ENCODE measurements around the gene CFAP54. TPM values are rescaled to one million over a fixed set of nuclear protein-coding genes. Genes with fewer than 3 reads are reported as not detected.

Gene CFAP54
- polyA plus RNA-seq, 1 of the 3 experiments (the other 2 are of a cell fraction), result 0.87 TPM

GRCh38 chr12:96445691-96446583 lies 43.4 kb upstream of the CFAP54 start (continued):
- TF ChIP-seq USF2 (IDR thresholded peaks at IDR 0.05; ENCODE audit: borderline replicate concordance, low read depth, low read length) (no peak), ELF1 (IDR thresholded peaks at IDR 0.05) (no peak), EP300 (IDR thresholded peaks at IDR 0.05; ENCODE audit: borderline replicate concordance in 1 of 2, low read depth in 1 of 2, low read length in 1 of 2) (peak in 1 of 2 experiments; percentile 83; a peak in 2 of 4 replicates), SIN3A (IDR thresholded peaks at IDR 0.05; ENCODE audit: borderline replicate concordance, low read depth, low read length) (no peak), TEAD4 (IDR thresholded peaks at IDR 0.05; ENCODE audit: borderline replicate concordance, insufficient read depth) (peak; percentile 56; the same call in 1 of the 2 replicates), TCF12 (IDR thresholded peaks at IDR 0.05) (peak; percentile 87), CHD2 (IDR thresholded peaks at IDR 0.05; ENCODE audit: low read length, partially characterized antibody) (no peak), FOXJ3 (CRISPR knock-in tag; IDR thresholded peaks at IDR 0.05) (no peak), PBX3 (IDR thresholded peaks at IDR 0.05) (peak; percentile 90)
- TF ChIP-seq, protein P1, sequence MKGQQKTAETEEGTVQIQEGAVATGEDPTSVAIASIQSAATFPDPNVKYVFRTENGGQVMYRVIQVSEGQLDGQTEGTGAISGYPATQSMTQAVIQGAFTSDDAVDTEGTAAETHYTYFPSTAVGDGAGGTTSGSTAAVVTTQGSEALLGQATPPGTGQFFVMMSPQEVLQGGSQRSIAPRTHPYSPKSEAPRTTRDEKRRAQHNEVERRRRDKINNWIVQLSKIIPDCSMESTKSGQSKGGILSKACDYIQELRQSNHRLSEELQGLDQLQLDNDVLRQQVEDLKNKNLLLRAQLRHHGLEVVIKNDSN (IDR thresholded peaks at IDR 0.05; ENCODE audit: borderline replicate concordance, low read depth), result no peak

- WGBS (ENCODE audit: low lambda C conversion rate), result 82% methylated on average over 3 of the region's 3 CpGs
- Histone ChIP-seq H3K9me3 (no peaks in the 10 kb centered on the region), H3K36me3 (replicated peaks in 1 of 2; ENCODE audit: control insufficient read depth in 1 of 2, insufficient read depth in 2 of 2, low read length in 1 of 2) (no peaks in the 10 kb centered on the region), H3K4me2 (no peak overlapping the region), H3K4me3 (ENCODE audit: low read depth in 2 of 2, low read length in 1 of 2) (no peak overlapping the region), H3K9ac (peak overlapping the region; percentile 69), H3K27me3 (ENCODE audit: insufficient read depth) (no peaks in the 10 kb centered on the region), H3K9me2 (no peaks in the 10 kb centered on the region), H2AFZ (ENCODE audit: low read depth) (peak overlapping the region; percentile 7; the same call in 1 of the 2 replicates), H3K79me2 (ENCODE audit: insufficient read depth) (no peaks in the 10 kb centered on the region), H3F3A (replicated peaks; ENCODE audit: insufficient read depth) (peaks cover 42% of the 10 kb centered on the region), H3K4me1 (ENCODE audit: control insufficient read depth in 1 of 2, insufficient read depth in 2 of 2, low read depth in 1 of 2, low read length in 1 of 2) (peaks cover 0 to 21% of the 10 kb centered on the region in 2 experiments; a peak in 3 of 4 replicates), H4K20me1 (ENCODE audit: insufficient read depth) (no peaks in the 10 kb centered on the region), H3K27ac (ENCODE audit: low read depth in 2 of 2, low read length in 1 of 2) (peak overlapping the region in 1 of 2 experiments; percentile 98; a peak in 2 of 4 replicates)
- ChIA-PET CTCF (interaction anchor here (0.8 to 1.4 kb wide), 2 partner anchors 17 to 42 kb away, joined by 3 read pairs; no protein-coding TSS in a partner anchor), POLR2A (no interaction called here)
- no peak for DNase-seq
- peak; percentile 56 for TF ChIP-seq TCF12 (IDR thresholded peaks at IDR 0.05)
- no peak for TF ChIP-seq REST (IDR thresholded peaks at IDR 0.05; ENCODE audit: low read depth, low read length)
- TF ChIP-seq ZBTB33 (IDR thresholded peaks at IDR 0.05; ENCODE audit: borderline replicate concordance, low read depth), result no peak
- TF ChIP-seq PBX3 (IDR thresholded peaks at IDR 0.05), result peak; percentile 20; the same call in 1 of the 2 replicates
Observed at GRCh38 chr12:96447256-96447655, 42.1 kb upstream of the CFAP54 start.
